ENCODE results near the gene PHACTR4. TPM values are rescaled to one million over a fixed set of nuclear protein-coding genes. Genes with fewer than 3 reads are reported as not detected.

PHACTR4 gene
- total RNA-seq, 1 experiment from 2014 or later, result 9.1 TPM

GRCh38 chr1:28428012-28428411 lies 58.5 kb downstream of the PHACTR4 start:
- no TSS peak for BruUV-seq (replicated peaks)
- Histone ChIP-seq H4K20me1 (ENCODE audit: low read length) (no peaks in the 10 kb centered on the region), H3K27ac (ENCODE audit: low read length) (no peak overlapping the region), H2AFZ (ENCODE audit: low read length) (no peak overlapping the region), H3K9ac (ENCODE audit: low read length) (no peak overlapping the region), H3K36me3 (ENCODE audit: low read depth, low read length) (no peaks in the 10 kb centered on the region), H3K9me2 (replicated peaks; ENCODE audit: low read length) (no peaks in the 10 kb centered on the region), H3K4me1 (ENCODE audit: insufficient read depth, low read length) (no peaks in the 10 kb centered on the region), H3K4me3 (ENCODE audit: low read length) (no peak overlapping the region), H3F3A (ENCODE audit: low read length, unreplicated experiment) (no peaks in the 10 kb centered on the region), H3K79me2 (ENCODE audit: low read length) (peaks cover 6% of the 10 kb centered on the region; the same call in 1 of the 2 replicates), H3K4me2 (ENCODE audit: low read length) (no peak overlapping the region), H3K27me3 (ENCODE audit: low read length) (no peaks in the 10 kb centered on the region), H3K9me3 (ENCODE audit: low read length) (no peaks in the 10 kb centered on the region)
- ChIA-PET POLR2A (ENCODE audit: unreplicated experiment) (no interaction called here), CTCF (no interaction called here)
- TF ChIP-seq EZH2phosphoT487 (IDR thresholded peaks at IDR 0.05; ENCODE audit: borderline replicate concordance, low read length) (no peak), EZH2 (IDR thresholded peaks at IDR 0.05; ENCODE audit: low read length, unreplicated experiment) (no peak)
- TF ChIP-seq, protein P1, sequence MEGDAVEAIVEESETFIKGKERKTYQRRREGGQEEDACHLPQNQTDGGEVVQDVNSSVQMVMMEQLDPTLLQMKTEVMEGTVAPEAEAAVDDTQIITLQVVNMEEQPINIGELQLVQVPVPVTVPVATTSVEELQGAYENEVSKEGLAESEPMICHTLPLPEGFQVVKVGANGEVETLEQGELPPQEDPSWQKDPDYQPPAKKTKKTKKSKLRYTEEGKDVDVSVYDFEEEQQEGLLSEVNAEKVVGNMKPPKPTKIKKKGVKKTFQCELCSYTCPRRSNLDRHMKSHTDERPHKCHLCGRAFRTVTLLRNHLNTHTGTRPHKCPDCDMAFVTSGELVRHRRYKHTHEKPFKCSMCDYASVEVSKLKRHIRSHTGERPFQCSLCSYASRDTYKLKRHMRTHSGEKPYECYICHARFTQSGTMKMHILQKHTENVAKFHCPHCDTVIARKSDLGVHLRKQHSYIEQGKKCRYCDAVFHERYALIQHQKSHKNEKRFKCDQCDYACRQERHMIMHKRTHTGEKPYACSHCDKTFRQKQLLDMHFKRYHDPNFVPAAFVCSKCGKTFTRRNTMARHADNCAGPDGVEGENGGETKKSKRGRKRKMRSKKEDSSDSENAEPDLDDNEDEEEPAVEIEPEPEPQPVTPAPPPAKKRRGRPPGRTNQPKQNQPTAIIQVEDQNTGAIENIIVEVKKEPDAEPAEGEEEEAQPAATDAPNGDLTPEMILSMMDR (conservative IDR thresholded peaks at IDR 0.05; ENCODE audit: low read depth, low read length), result no peak
- no peak for DNase-seq
- intact Hi-C loops (cut with micrococcal nuclease), result no loop called here
- no peak for ATAC-seq

DNA sequence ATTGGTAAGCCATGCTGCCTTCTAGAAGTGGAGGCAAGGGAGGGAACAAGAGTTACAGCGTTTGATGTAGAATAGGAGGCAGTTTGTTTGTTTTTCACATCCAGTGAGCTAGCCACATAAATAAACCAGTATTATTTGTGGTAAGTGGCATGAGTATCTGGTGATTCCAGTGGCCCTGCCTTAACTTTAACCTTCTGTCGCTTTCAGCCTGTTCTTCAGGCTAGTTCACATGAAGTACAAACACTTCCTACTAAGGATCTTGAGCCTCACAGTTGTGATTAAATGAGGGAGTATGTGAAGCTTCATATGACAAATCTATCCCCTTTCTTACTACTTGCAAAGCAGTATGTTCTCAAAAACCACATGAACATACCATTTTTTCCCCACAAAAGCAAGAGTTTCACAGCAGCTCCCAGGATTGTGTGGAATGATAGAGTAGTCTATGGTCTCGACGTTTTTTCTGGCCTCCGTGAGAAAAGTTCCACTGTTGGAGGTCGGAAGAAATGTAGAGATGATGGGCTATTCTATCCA lies 59.5 kb downstream of the PHACTR4 start:
- CTCF ChIA-PET, result no interaction called here
- Histone ChIP-seq H4K20me1 (ENCODE audit: low read length) (no peaks in the 10 kb centered on the region), H3K9me3 (ENCODE audit: low read length) (no peaks in the 10 kb centered on the region), H3F3A (ENCODE audit: low read length, unreplicated experiment) (no peaks in the 10 kb centered on the region), H3K9me2 (replicated peaks; ENCODE audit: low read length) (no peaks in the 10 kb centered on the region), H3K79me2 (ENCODE audit: low read length) (no peaks in the 10 kb centered on the region), H3K27me3 (ENCODE audit: low read length) (no peaks in the 10 kb centered on the region), H3K4me1 (ENCODE audit: insufficient read depth, low read length) (no peaks in the 10 kb centered on the region), H3K4me2 (ENCODE audit: low read length) (no peak overlapping the region), H2AFZ (ENCODE audit: low read length) (no peak overlapping the region), H3K36me3 (ENCODE audit: low read depth, low read length) (no peaks in the 10 kb centered on the region), H3K4me3 (ENCODE audit: low read length) (no peak overlapping the region), H3K27ac (ENCODE audit: low read length) (no peak overlapping the region), H3K9ac (ENCODE audit: low read length) (no peak overlapping the region)
- no peak for ATAC-seq
- no peak for DNase-seq
- TF ChIP-seq EZH2 (IDR thresholded peaks at IDR 0.05; ENCODE audit: low read length, unreplicated experiment) (no peak), EZH2phosphoT487 (IDR thresholded peaks at IDR 0.05; ENCODE audit: borderline replicate concordance, low read length) (no peak)
- TF ChIP-seq, protein P1 (conservative IDR thresholded peaks at IDR 0.05; ENCODE audit: low read depth, low read length), result no peak
- no TSS peak for BruUV-seq (replicated peaks)
- intact Hi-C loops (cut with micrococcal nuclease), result no loop called here
- POLR2A ChIA-PET (ENCODE audit: unreplicated experiment), result interaction anchor here (0.6 kb wide), 1 partner anchor 59 kb away, joined by 9 read pairs; no protein-coding TSS in a partner anchor

DNA sequence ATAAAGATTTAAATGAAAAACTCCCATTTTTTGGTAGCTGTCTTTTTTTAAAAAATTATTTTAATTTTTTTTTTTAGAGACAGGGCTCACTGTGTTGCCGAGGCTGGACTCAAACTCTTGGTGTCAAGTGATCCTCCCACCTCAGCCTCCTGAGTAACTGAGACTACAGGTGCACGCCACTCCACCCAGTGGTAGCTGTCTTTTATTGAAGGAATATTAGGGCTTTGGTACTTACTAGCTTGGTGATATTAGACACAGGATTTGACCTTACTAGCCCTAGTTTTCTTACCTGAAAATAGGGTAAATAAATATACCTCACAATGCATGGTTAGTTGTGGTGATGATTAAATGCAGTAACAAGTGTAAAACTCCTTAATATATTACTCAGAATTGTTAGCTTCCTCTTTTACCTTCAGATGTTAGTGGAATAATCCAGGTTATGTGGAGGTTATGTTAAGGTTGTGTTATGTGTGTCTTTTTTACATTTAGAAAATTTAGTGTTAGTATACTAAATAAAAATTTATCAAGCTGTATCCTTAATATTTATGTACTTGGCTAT lies 66.8 kb downstream of the PHACTR4 start:
- no peaks in the 10 kb centered on the region for H3K36me3 ChIP-seq (ENCODE audit: low read depth, low read length)
- H3F3A ChIP-seq (ENCODE audit: low read length, unreplicated experiment), result peaks cover 16% of the 10 kb centered on the region
- BruUV-seq (replicated peaks), result no TSS peak
- H3K4me1 ChIP-seq (ENCODE audit: insufficient read depth, low read length), result peaks cover 34% of the 10 kb centered on the region
- ChIA-PET POLR2A (ENCODE audit: unreplicated experiment) (no interaction called here), CTCF (interaction anchor here (0.6 kb wide), 2 partner anchors 13 to 185 kb away, joined by 3 read pairs; no protein-coding TSS in a partner anchor)
- no peaks in the 10 kb centered on the region for H4K20me1 ChIP-seq (ENCODE audit: low read length)
- H3K27me3 ChIP-seq (ENCODE audit: low read length), result no peaks in the 10 kb centered on the region
- peak overlapping the region; percentile 87; the same call in 1 of the 2 replicates for H3K4me2 ChIP-seq (ENCODE audit: low read length)
- no peak overlapping the region for H3K27ac ChIP-seq (ENCODE audit: low read length)
- DNase-seq (peak; percentile 18), ATAC-seq (no peak)
- no peaks in the 10 kb centered on the region for H3K9me3 ChIP-seq (ENCODE audit: low read length)
- no peak overlapping the region for H3K4me3 ChIP-seq (ENCODE audit: low read length)
- no peaks in the 10 kb centered on the region for H3K9me2 ChIP-seq (replicated peaks; ENCODE audit: low read length)
- H3K79me2 ChIP-seq (ENCODE audit: low read length), result peaks cover 18% of the 10 kb centered on the region
- H3K9ac ChIP-seq (ENCODE audit: low read length), result no peak overlapping the region
- TF ChIP-seq, protein P1 (conservative IDR thresholded peaks at IDR 0.05; ENCODE audit: low read depth, low read length), result peak; percentile 40
- no peak for TF ChIP-seq EZH2 (IDR thresholded peaks at IDR 0.05; ENCODE audit: low read length, unreplicated experiment)
- no peak overlapping the region for H2AFZ ChIP-seq (ENCODE audit: low read length)
- intact Hi-C loops (cut with micrococcal nuclease), result no loop called here
